ENCODE results near the gene DISP3.

DISP3 gene

GRCh38 chr1:11514366-11514765, 35.4 kb downstream of the DISP3 start:
- DNase-seq (ENCODE audit: low spot score): no peak

- DNase-seq (ENCODE audit: low spot score): no peak
Measured at GRCh38 chr1:11515368-11516300, 36.7 kb downstream of the DISP3 start.

- DNase-seq (ENCODE audit: low spot score): no peak
Measured at GRCh38 chr1:11516961-11517635, 38.1 kb downstream of the DISP3 start.

GRCh38 chr1:11518016-11518701, 39.2 kb downstream of the DISP3 start:
- no peak for DNase-seq (ENCODE audit: low spot score)

- DNase-seq (ENCODE audit: low spot score): no peak
Measured at GRCh38 chr1:11518791-11519628, 40.1 kb downstream of the DISP3 start.

GRCh38 chr1:11519629-11520031, 40.7 kb downstream of the DISP3 start:
- DNase-seq (ENCODE audit: low spot score): no peak

- DNase-seq (ENCODE audit: low spot score): no peak
Measured at GRCh38 chr1:11520531-11521233, 41.7 kb downstream of the DISP3 start.

GRCh38 chr1:11521582-11522399, 42.8 kb downstream of the DISP3 start:
- no peak for DNase-seq (ENCODE audit: low spot score)

GRCh38 chr1:11522400-11523235, 43.7 kb downstream of the DISP3 start:
- no peak for DNase-seq (ENCODE audit: low spot score)

GRCh38 chr1:11523261-11523660, 44.3 kb downstream of the DISP3 start:
- DNase-seq (ENCODE audit: low spot score): no peak

GRCh38 chr1:11523746-11524464, 45.0 kb downstream of the DISP3 start:
- DNase-seq (ENCODE audit: low spot score): no peak

- no peak for DNase-seq (ENCODE audit: low spot score)
Measured at GRCh38 chr1:11524465-11525150, 45.7 kb downstream of the DISP3 start.

- DNase-seq (ENCODE audit: low spot score): no peak
Measured at GRCh38 chr1:11525151-11525505, 46.2 kb downstream of the DISP3 start.

GRCh38 chr1:11525516-11525915, 46.6 kb downstream of the DISP3 start:
- DNase-seq (ENCODE audit: low spot score): no peak

- DNase-seq (ENCODE audit: low spot score): no peak
Measured at GRCh38 chr1:11526071-11526895, 47.3 kb downstream of the DISP3 start.

- DNase-seq (ENCODE audit: low spot score): no peak
Measured at GRCh38 chr1:11527541-11528452, 48.8 kb downstream of the DISP3 start.

Data from globus pallidus (tissue), 1 donor.